ENCODE measurements around the gene GTPBP4.
"Not testable (repeated sequence)": the region's sequence is repeated elsewhere in the genome, so short reads cannot be mapped to it uniquely, and the experiment has no call there.

GTPBP4 gene

DNA sequence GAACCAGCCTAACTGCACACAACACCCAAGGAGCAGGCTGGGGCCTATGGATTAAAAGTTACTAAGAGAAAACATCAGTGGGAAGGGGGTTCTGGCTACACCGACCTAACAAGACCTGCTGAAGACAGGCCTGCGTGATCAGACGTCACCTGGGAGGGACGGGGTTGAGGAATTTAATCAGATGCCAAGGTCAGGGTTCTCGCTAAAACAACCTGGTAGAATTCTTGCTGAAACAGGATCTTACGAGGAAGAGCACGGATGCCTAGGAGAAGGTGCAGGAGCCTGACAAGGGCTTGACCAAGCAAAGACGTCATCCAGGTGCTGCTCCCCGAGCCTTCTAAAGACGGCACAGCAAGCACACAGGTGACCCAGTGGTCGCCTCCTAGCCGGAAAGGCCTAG, 35.9 kb downstream of the GTPBP4 start:
- DNase-seq (ENCODE audit: low read depth in 2 of 2): no peak

GRCh38 chr10:1025683-1026082, 37.4 kb downstream of the GTPBP4 start, which contains the start of gene IDI2:
IDI2 (minus strand) TSS chr10:1025859; CDS start chr10:1024723, 1,136 bp downstream.
- DNase-seq (ENCODE audit: low read depth in 2 of 2): no peak

- DNase-seq (ENCODE audit: low read depth in 2 of 2): no peak
Observed at GRCh38 chr10:1026578-1026977, 38.3 kb downstream of the GTPBP4 start.

GRCh38 chr10:1029838-1030237, 41.6 kb downstream of the GTPBP4 start:
- DNase-seq (ENCODE audit: low read depth in 2 of 2): no peak

DNA sequence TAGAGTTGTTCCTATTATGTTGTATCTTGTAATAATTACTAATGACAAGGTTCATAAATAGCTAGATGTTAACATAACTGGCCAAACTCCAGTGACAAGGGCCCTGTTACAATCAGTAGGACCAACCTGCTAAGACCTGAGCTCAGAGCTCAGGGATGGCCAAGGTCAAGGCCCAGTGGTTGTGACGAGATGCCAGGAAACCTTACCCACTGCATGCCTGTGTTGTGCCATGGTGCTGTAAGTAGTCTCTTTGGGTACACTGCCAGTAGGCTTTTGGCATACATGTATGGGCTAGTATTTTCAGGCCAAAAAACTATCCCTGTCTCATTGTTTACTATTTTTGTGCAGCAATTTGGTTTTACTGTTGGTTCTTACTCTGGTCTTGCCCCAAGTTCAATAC, 45.4 kb downstream of the GTPBP4 start:
- DNase-seq (ENCODE audit: low read depth in 2 of 2): no peak

DNA sequence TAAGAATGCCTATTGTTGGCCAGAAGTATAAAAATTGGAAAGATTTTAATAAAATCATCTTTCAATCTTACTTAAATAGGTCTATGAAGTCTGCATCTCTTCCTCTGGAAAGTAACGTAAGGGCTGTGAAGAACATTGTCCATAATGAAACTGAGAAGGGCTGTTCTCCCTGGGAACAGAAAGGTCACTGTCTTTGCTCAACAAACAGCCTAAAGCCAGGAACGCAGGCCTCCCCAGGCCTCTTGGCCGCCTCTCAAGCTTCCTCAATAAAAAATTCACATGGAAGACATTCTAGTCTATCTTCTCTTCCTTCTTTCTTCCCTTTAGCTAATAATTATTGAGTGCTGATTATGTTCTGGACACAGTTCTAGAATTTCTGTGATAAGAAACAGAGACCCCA, 46.5 kb downstream of the GTPBP4 start:
- DNase-seq (ENCODE audit: low read depth in 2 of 2): no peak

GRCh38 chr10:1035201-1035600, 47.0 kb downstream of the GTPBP4 start:
- DNase-seq (ENCODE audit: low read depth in 2 of 2): no peak

GRCh38 chr10:1036341-1036791, 48.1 kb downstream of the GTPBP4 start:
- DNase-seq (ENCODE audit: low read depth in 2 of 2): no peak

- no peak for DNase-seq (ENCODE audit: low read depth in 2 of 2)
Observed at GRCh38 chr10:1037098-1037497, 48.9 kb downstream of the GTPBP4 start.

- DNase-seq (ENCODE audit: low read depth in 2 of 2): not testable (repeated sequence)
Observed at GRCh38 chr10:1038769-1039168, 50.5 kb downstream of the GTPBP4 start.

GRCh38 chr10:1040133-1040532, 51.9 kb downstream of the GTPBP4 start:
- DNase-seq (ENCODE audit: low read depth in 2 of 2): no peak

GRCh38 chr10:1041514-1041913, 53.3 kb downstream of the GTPBP4 start:
- DNase-seq (ENCODE audit: low read depth in 2 of 2): no peak

GRCh38 chr10:1043532-1043995, 55.3 kb downstream of the GTPBP4 start:
- DNase-seq (ENCODE audit: low read depth in 2 of 2): no peak

- no peak for DNase-seq (ENCODE audit: low read depth in 2 of 2)
Observed at GRCh38 chr10:1044146-1044545, 55.9 kb downstream of the GTPBP4 start.

- no peak for DNase-seq (ENCODE audit: low read depth in 2 of 2)
Observed at GRCh38 chr10:1044964-1045363, 56.7 kb downstream of the GTPBP4 start.

- DNase-seq (ENCODE audit: low read depth in 2 of 2): no peak
Observed at GRCh38 chr10:1045415-1045814, 57.2 kb downstream of the GTPBP4 start.

DNA sequence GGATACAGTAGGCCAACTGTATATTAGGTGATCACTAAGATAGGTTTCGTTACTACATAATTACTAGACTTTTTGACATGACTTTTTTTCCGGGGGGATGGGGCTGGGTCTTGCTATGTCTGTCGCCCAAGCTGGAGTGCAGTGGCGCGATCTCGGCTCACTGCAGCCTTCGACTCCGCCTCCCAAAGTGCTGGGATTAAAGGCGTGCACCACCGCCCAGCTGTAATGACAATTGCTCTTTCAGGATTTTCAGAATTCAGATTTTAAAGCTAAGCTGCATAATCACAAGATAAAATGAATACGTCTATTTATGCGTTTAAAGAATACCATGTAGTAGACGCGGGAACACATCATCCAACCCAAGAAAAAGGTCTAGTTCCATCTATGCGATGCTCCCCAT, 59.7 kb downstream of the GTPBP4 start:
- DNase-seq (ENCODE audit: low read depth in 2 of 2): no peak

GRCh38 chr10:1048349-1048731, 60.1 kb downstream of the GTPBP4 start:
- no peak for DNase-seq (ENCODE audit: low read depth in 2 of 2)

- peak; percentile 87 for DNase-seq (ENCODE audit: low read depth in 2 of 2)
Observed at GRCh38 chr10:1048732-1049424, 60.6 kb downstream of the GTPBP4 start, which contains the start of gene IDI1. IDI1 (minus strand) TSS chr10:1049119; CDS start chr10:1049003, 116 bp downstream.

- no peak for DNase-seq (ENCODE audit: low read depth in 2 of 2)
Observed at GRCh38 chr10:1049425-1049958, 61.3 kb downstream of the GTPBP4 start.

GRCh38 chr10:1050145-1050544, 61.9 kb downstream of the GTPBP4 start:
- DNase-seq (ENCODE audit: low read depth in 2 of 2): no peak

DNA sequence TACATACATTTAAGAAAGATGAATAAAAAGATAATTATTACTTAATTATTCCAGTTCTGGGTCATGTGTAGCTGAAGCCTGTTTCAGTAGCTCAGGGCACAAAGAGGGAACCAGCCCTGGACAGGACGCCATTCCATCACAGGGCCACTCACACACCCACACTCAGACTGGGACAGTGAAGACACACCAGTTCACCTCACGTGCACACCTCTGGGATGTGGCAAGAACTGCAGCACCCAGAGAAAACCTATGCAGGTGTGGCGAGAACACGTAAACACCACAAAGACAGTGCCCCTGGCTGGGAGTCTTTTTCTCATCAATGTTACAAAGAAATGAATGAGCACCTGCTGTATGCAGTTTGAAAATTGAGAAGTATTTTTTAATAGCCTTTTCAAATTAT, 62.3 kb downstream of the GTPBP4 start:
- DNase-seq (ENCODE audit: low read depth in 2 of 2): no peak

DNA sequence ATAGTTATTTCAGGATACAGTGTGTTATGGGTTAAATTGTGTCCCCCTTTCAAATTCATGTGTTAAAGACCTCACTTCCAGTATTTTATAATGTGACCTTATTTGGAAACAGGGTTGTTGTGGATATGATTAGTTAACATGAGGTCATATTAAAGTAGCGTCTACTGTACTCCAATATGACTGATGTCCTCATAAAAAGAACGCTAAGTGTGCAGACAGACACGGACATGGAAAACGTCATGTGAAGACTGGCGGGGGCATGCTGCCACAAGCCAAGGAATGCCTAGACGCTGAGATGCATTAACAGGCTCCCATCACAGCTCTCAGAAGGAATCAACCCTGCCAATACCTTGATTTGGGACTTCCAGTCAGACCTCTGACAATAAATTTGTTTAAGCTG, 66.5 kb downstream of the GTPBP4 start:
- no peak for DNase-seq (ENCODE audit: low read depth in 2 of 2)
